ENCODE measurements around the gene FGF8. TPM values are rescaled to one million over a fixed set of nuclear protein-coding genes. Genes with fewer than 3 reads are reported as not detected.
A peak's percentile ranks its signal among the peaks of the same experiment; 100 is the strongest.
"Not testable (repeated sequence)": the region's sequence is repeated elsewhere in the genome, so short reads cannot be mapped to it uniquely, and the experiment has no call there.

FGF8 gene
- total and polyA plus RNA-seq, 10 of the 15 experiments (the other 5 are each of a cell fraction or from before 2014, with no cell fraction given), result 0.08 to 0.43 (median 0.17) TPM; not detected in 7

- SMC1A ChIA-PET (ENCODE audit: uncharacterized antibody, unreplicated experiment); DNase-seq (ENCODE audit: low read depth, low spot score); H2AFZ ChIP-seq (ENCODE audit: control insufficient read depth, low read depth, low read length); in situ Hi-C loops (cut with MboI); H3K4me3 ChIP-seq; H3K27ac ChIP-seq (ENCODE audit: control insufficient read depth, insufficient read depth); BruUV-seq (replicated peaks); FAIRE-seq; POLR2A ChIA-PET; H3K4me2 ChIP-seq (ENCODE audit: control insufficient read depth, insufficient read depth); H3K9me3 ChIP-seq (replicated peaks; ENCODE audit: control insufficient read depth, insufficient read depth, low read length); H3K79me2 ChIP-seq (ENCODE audit: control insufficient read depth, insufficient read depth, low read length); H3K9ac ChIP-seq (ENCODE audit: control insufficient read depth, insufficient read depth, low read length); RAD21 ChIA-PET (ENCODE audit: unreplicated experiment); ATAC-seq; H4K20me1 ChIP-seq (ENCODE audit: control insufficient read depth, insufficient read depth); H3K27me3 ChIP-seq (replicated peaks in 1 of 2; ENCODE audit: control insufficient read depth in 2 of 2, insufficient read depth in 2 of 2, low read length in 1 of 2); H3K4me1 ChIP-seq (ENCODE audit: control insufficient read depth, insufficient read depth, low read length): not testable (repeated sequence)
- H3K36me3 ChIP-seq (ENCODE audit: control insufficient read depth in 2 of 2, insufficient read depth in 2 of 2, low read length in 1 of 2), result peaks cover 6 to 42% of the 10 kb centered on the region in 2 experiments
- CTCF ChIA-PET, result interaction anchor here (1.6 kb wide), 1 partner anchor 186 kb away, joined by 7 read pairs; no protein-coding TSS in a partner anchor
- WGBS (ENCODE audit: insufficient coverage, insufficient replicate concordance, low lambda C conversion rate, missing lambda C conversion rate), result 94% methylated on average over 9 of the region's 9 CpGs
- intact Hi-C loops (cut with micrococcal nuclease; ENCODE audit: unreplicated experiment), result loop anchor here (10.0 kb wide), 1 partner anchor 434 kb away; the partner anchor contains the start of gene BTRC
Observed at GRCh38 chr10:101789231-101789630, 13.3 kb upstream of the FGF8 start.

GRCh38 chr10:101785801-101786200 is 9.9 kb upstream of the FGF8 start:
- H3K4me1 ChIP-seq (ENCODE audit: control insufficient read depth, insufficient read depth, low read length), result peaks cover 17% of the 10 kb centered on the region
- no peak overlapping the region for H2AFZ ChIP-seq (ENCODE audit: control insufficient read depth, low read depth, low read length)
- BruUV-seq (replicated peaks), result TSS peak; percentile 59
- H3K27me3 ChIP-seq (replicated peaks in 1 of 2; ENCODE audit: control insufficient read depth in 2 of 2, insufficient read depth in 2 of 2, low read length in 1 of 2), result no peaks in the 10 kb centered on the region
- H3K27ac ChIP-seq (ENCODE audit: control insufficient read depth, insufficient read depth), result no peak overlapping the region
- peaks cover 11% of the 10 kb centered on the region for H3K79me2 ChIP-seq (ENCODE audit: control insufficient read depth, insufficient read depth, low read length)
- POLR2A ChIA-PET, result interaction anchor here (0.6 kb wide), 1 partner anchor 53 kb away, joined by 3 read pairs; no protein-coding TSS in a partner anchor
- peaks cover 6 to 29% of the 10 kb centered on the region in 2 experiments for H3K36me3 ChIP-seq (ENCODE audit: control insufficient read depth in 2 of 2, insufficient read depth in 2 of 2, low read length in 1 of 2)
- in situ Hi-C loops (cut with MboI), result no loop called here
- H3K4me3 ChIP-seq, result no peak overlapping the region
- RAD21 ChIA-PET (ENCODE audit: unreplicated experiment), result interaction anchor here (7.9 kb wide), 1 partner anchor 185 kb away, joined by 172 read pairs; no protein-coding TSS in a partner anchor
- no peak overlapping the region for H3K9ac ChIP-seq (ENCODE audit: control insufficient read depth, insufficient read depth, low read length)
- ATAC-seq (no peak), FAIRE-seq (no peak), DNase-seq (ENCODE audit: low read depth, low spot score) (no peak)
- intact Hi-C loops (cut with micrococcal nuclease; ENCODE audit: unreplicated experiment), result loop anchor here (10.0 kb wide), 1 partner anchor 431 kb away; the partner anchor contains the start of gene BTRC
- H4K20me1 ChIP-seq (ENCODE audit: control insufficient read depth, insufficient read depth), result no peaks in the 10 kb centered on the region
- CTCF ChIA-PET, result interaction anchor here (0.6 to 9.8 kb wide), 2 partner anchors 56 to 185 kb away, joined by 3 to 334 read pairs; no protein-coding TSS in a partner anchor
- WGBS (ENCODE audit: insufficient coverage, insufficient replicate concordance, low lambda C conversion rate, missing lambda C conversion rate), result 100% methylated on average over 2 of the region's 2 CpGs
- no peak overlapping the region for H3K4me2 ChIP-seq (ENCODE audit: control insufficient read depth, insufficient read depth)
- TF ChIP-seq POLR2AphosphoS5 (IDR thresholded peaks at IDR 0.05; ENCODE audit: low read length) (peak; percentile 67), POU2F2 (IDR thresholded peaks at IDR 0.05; ENCODE audit: borderline replicate concordance, low read depth, low read length) (no peak), POLR2AphosphoS2 (IDR thresholded peaks at IDR 0.05; ENCODE audit: low read depth, low read length) (peak; percentile 57; the same call in 1 of the 2 replicates)
- SMC1A ChIA-PET (ENCODE audit: uncharacterized antibody, unreplicated experiment), result interaction anchor here (1.0 to 7.9 kb wide), 5 partner anchors 27 to 224 kb away, joined by 3 to 139 read pairs (median 3); no protein-coding TSS in a partner anchor
- no peaks in the 10 kb centered on the region for H3K9me3 ChIP-seq (replicated peaks; ENCODE audit: control insufficient read depth, insufficient read depth, low read length)
